Lower lobe of right lung (tissue), 2 donors: Measurements from ENCODE around the gene REV3L. TPM values are rescaled to one million over a fixed set of nuclear protein-coding genes. Genes with fewer than 3 reads are reported as not detected.

ENCODE experiments used
- ATAC-seq, 2 donors: fragments of 200-7000 bp; cut with Tn5 transposase; one replicate each; pipeline ENCODE4 v1.9.1; 2020 to 2022; ENCODE audit warnings: mild to moderate bottlenecking in 2 of 2, moderate library complexity in 2 of 2
- DNase-seq: peaks from one replicate; pipeline ENCODE4 v3.0.0-alpha.2; 2020
- H3K27ac ChIP-seq: fragments of 200-600 bp; one replicate; pipeline ENCODE4 v1.8.0; 2022
- H3K27me3 ChIP-seq: fragments of 200-600 bp; one replicate; pipeline ENCODE4 v1.8.0; 2022; ENCODE audit warnings: low read depth
- H3K36me3 ChIP-seq: fragments of 200-600 bp; one replicate; pipeline ENCODE4 v1.8.0; 2022; ENCODE audit warnings: mild to moderate bottlenecking
- H3K4me1 ChIP-seq: fragments of 200-600 bp; one replicate; pipeline ENCODE4 v1.8.0; 2022
- H3K4me3 ChIP-seq: fragments of 200-600 bp; one replicate; pipeline ENCODE4 v1.8.0; 2022; ENCODE audit warnings: mild to moderate bottlenecking
- H3K9me3 ChIP-seq: fragments of 200-600 bp; one replicate; pipeline ENCODE4 v1.8.0; 2022
- intact Hi-C: fragments of 100-400 bp; cut with DNase I; formaldehyde crosslinking; loops from one replicate; pipeline ENCODE4 v1.11.0; 2022
- total RNA-seq: library from RNA; stranded (reverse); fragmentation: NEBNext Ultra II Directional; extraction: Animal tissue kit (Norgen Biotek cat#: 25700); gene quantifications from one replicate; pipeline ENCODE4 v1.2.1, GENCODE V29; 2021
- TF ChIP-seq, protein P1 (sequence below): fragments of 200-600 bp; IDR thresholded peaks from one replicate; pipeline ENCODE4 v1.8.0; 2022; ENCODE audit warnings: antibody characterized with exemption, mild to moderate bottlenecking
- donor health status: DM: no; HTN: yes; CAD: no; lungs with severe emphysema.

Gene REV3L
- total RNA-seq, 1 donor from 2014 or later = 30.3 TPM

DNA sequence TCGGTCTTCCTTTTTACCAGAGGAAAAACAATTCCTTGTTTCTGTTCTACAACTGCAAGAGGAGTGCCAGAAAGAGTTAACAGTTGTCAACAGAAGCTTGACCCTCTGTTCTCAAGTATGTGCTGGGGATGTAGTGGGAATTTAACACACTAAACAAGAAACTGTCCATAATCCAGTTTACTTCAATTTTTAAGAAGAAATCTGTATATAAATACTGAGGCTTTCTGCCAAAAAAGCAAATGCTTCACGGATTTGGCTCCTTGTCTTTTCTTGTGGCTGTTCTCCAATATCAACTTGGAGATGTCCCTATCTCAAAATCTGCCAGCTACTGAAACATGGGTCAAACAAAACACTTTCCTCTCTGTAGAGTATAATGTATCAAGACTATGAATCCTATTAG lies 26.8 kb downstream of the REV3L start:
- H3K4me3 ChIP-seq = no peak overlapping the region
- H3K4me1 ChIP-seq = peaks cover 5% of the 10 kb centered on the region
- intact Hi-C loops = no loop called here
- peaks cover 10% of the 10 kb centered on the region for H3K9me3 ChIP-seq
- H3K27me3 ChIP-seq = no peaks in the 10 kb centered on the region
- no peak for ATAC-seq
- no peak for DNase-seq
- no peak overlapping the region for H3K27ac ChIP-seq
- TF ChIP-seq, protein P1, sequence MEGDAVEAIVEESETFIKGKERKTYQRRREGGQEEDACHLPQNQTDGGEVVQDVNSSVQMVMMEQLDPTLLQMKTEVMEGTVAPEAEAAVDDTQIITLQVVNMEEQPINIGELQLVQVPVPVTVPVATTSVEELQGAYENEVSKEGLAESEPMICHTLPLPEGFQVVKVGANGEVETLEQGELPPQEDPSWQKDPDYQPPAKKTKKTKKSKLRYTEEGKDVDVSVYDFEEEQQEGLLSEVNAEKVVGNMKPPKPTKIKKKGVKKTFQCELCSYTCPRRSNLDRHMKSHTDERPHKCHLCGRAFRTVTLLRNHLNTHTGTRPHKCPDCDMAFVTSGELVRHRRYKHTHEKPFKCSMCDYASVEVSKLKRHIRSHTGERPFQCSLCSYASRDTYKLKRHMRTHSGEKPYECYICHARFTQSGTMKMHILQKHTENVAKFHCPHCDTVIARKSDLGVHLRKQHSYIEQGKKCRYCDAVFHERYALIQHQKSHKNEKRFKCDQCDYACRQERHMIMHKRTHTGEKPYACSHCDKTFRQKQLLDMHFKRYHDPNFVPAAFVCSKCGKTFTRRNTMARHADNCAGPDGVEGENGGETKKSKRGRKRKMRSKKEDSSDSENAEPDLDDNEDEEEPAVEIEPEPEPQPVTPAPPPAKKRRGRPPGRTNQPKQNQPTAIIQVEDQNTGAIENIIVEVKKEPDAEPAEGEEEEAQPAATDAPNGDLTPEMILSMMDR = no peak
- no peaks in the 10 kb centered on the region for H3K36me3 ChIP-seq

DNA sequence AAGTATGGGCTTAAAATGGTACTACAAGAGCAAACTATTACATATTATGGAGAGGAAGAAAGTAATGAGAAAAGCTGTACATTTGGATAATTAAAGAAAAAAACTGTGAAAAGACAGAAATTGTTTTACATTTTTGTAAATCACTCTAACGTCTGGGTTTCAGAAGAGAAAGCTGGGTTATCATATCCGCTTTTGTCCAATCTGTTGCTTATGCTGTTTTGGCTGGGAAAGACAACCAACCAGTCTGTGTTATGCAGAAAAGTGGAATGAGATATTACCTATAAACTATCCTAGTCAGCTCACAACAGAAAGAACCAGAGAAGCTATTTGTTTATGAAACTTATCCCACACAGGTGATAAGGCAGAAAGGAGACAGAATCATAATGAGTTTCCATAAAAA lies 32.4 kb downstream of the REV3L start:
- intact Hi-C loops = no loop called here
- no peaks in the 10 kb centered on the region for H3K27me3 ChIP-seq
- no peaks in the 10 kb centered on the region for H3K36me3 ChIP-seq
- H3K9me3 ChIP-seq = no peaks in the 10 kb centered on the region
- no peak overlapping the region for H3K27ac ChIP-seq
- no peak overlapping the region for H3K4me3 ChIP-seq
- TF ChIP-seq, protein P1 = no peak
- DNase-seq (no peak), ATAC-seq (no peak)
- H3K4me1 ChIP-seq = no peaks in the 10 kb centered on the region

DNA sequence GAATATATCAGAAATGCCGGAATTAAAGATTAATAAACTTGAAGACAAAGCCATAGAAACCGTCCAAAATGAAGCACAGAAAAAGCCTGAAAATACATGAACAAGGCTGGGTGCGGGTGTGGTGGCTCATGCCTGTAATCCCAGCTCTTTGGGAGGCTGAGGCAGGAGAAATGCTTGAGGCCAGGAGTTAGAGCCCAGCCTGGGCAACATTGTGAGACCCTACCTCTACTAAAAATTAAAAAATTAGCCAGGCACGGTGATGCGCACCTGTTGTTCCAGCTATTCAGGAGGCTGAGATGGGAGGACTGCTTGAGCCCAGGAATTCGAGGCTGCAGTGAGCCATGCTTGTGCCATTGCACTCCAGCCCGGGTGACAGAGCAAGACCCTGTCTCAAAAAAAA lies 32.9 kb downstream of the REV3L start:
- TF ChIP-seq, protein P1 = no peak
- intact Hi-C loops = no loop called here

DNA sequence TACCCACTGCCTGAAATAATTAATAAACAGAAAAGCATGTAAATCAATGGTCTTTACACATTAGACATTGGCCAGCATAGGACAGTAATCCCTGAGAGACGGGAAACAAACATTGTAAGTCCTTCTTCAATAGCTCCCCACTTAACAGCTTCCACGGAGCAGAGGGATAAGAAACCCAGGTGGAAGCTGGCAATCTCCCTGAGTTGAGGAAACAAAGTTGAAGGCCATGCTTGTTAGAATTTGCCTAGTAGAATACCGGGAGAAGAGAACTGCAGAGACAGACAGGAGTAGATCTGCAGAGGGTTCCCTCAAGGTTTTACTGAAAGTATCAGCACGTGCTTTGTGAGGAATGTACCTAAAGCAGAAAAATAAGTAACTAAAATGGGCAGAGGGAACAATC lies 33.9 kb downstream of the REV3L start:
- TF ChIP-seq, protein P1 = no peak
- Histone ChIP-seq H3K4me3 (no peak overlapping the region), H3K9me3 (no peaks in the 10 kb centered on the region), H3K27me3 (no peaks in the 10 kb centered on the region), H3K27ac (no peak overlapping the region), H3K36me3 (no peaks in the 10 kb centered on the region), H3K4me1 (no peaks in the 10 kb centered on the region)
- intact Hi-C loops = no loop called here
- ATAC-seq (no peak), DNase-seq (no peak)

More for the DNA sequence above, 32.9 kb downstream of the REV3L start:
- Histone ChIP-seq H3K27ac (no peak overlapping the region), H3K27me3 (no peaks in the 10 kb centered on the region), H3K4me3 (no peak overlapping the region), H3K9me3 (no peaks in the 10 kb centered on the region), H3K36me3 (no peaks in the 10 kb centered on the region), H3K4me1 (no peaks in the 10 kb centered on the region)
- ATAC-seq (no peak), DNase-seq (no peak)

DNA sequence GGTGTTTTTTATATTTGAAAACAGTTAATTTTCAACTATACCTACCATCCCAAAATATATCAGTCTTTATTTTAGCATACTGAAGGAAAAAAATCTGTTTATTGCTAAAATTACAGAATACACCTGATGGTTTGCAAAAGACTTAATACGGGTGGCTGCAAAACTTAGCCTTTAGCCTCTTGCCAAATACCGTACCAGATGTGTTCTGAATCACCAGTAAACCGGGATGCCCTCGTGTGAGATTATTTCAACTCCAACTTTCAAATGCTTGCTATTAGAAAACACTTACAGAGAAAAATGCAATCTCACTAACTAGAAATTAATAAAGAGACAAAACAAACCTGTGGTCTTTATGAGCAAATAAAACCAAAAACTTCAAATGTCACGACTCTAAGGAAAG lies 36.0 kb downstream of the REV3L start:
- no peaks in the 10 kb centered on the region for H3K4me1 ChIP-seq
- no peaks in the 10 kb centered on the region for H3K27me3 ChIP-seq
- H3K4me3 ChIP-seq = no peak overlapping the region
- TF ChIP-seq, protein P1 = no peak
- intact Hi-C loops = no loop called here
- no peak for DNase-seq
- no peaks in the 10 kb centered on the region for H3K9me3 ChIP-seq
- no peak for ATAC-seq
- no peak overlapping the region for H3K27ac ChIP-seq
- H3K36me3 ChIP-seq = no peaks in the 10 kb centered on the region

DNA sequence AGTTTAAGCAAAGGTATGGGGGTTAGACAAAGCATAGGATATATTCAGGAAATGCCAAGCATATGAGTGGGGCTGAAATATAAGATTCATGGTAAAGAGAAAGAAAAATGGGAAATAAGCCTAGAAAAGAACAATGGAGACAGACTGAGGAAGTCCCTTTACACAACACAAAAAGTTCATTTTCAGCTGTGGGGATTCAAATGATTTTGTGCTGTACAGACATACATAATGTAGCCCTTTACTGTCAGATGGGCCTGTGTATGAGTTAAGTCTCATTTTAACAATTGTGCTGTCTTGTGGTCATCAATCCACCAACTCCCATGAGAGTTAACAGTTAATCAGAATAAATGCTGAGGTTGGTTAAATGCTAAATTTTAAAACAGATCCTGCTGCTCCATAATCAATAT lies 37.2 kb downstream of the REV3L start:
- Histone ChIP-seq H3K4me3 (no peak overlapping the region), H3K9me3 (no peaks in the 10 kb centered on the region), H3K27ac (no peak overlapping the region), H3K36me3 (no peaks in the 10 kb centered on the region), H3K27me3 (no peaks in the 10 kb centered on the region), H3K4me1 (no peaks in the 10 kb centered on the region)
- DNase-seq = no peak
- intact Hi-C loops = no loop called here
- TF ChIP-seq, protein P1 = no peak
- ATAC-seq = peak in 1 of 2 donors; percentile 23
